Measurements from ENCODE around the gene CPZ.

CPZ gene

DNA sequence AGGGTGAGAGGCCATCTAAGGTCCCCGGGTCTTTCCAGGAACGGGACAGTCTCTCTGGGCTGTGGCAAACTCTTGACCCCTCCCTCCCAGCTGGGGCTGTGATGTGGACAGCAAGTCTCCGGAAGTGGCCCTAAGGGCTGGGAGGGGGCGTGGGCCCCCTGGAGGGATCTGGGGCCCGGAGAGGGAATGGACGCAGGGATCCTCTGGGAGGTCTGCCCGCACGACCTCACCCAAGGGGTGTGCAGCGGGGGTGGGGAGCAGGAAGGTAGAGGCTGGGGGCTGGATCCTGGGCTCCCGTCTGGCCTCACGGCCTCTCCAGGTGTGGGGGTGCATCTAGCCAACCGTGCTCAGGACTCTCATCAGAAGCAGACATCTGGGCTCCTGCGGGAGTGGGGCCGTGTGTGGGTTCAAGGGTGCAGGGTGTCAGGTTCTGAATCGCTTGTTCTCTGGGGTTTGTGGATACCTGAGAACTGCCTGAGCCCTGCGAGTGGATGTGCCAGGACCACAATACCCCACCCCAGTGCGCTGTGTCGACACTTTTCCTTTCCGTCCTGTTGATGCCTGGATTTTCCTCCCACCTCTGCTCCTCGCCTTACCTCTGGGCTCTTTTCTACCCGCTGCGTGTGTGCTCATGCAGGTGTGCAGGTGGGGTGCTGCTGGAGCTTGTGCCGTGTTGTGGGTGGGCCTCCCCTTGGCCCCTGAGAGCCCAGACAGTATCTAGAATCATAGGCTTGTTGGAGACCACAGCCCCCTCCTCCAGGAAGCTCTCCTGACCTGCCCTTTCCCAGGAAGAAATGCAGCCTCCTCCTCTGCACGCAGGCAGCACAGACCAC, 915 bp downstream of the CPZ start:
- no peak overlapping the region for H4K91ac ChIP-seq (ENCODE audit: low read depth, low read length, poor library complexity)
- no peaks in the 10 kb centered on the region for H3K36me3 ChIP-seq (replicated peaks in 1 of 2; ENCODE audit: control insufficient read depth in 2 of 2, insufficient read depth in 2 of 2, low read length in 2 of 2)
- WGBS, 2 donors (ENCODE audit: extremely low coverage in 2 of 2, insufficient read length in 2 of 2, insufficient replicate concordance in 1 of 2) = no CpG with 5 or more reads among the region's 24 CpGs
- no peak overlapping the region for H3K9ac ChIP-seq (ENCODE audit: low read depth, low read length, poor library complexity)
- no peak overlapping the region for H4K8ac ChIP-seq (ENCODE audit: low read depth, low read length)
- H2AK5ac ChIP-seq (ENCODE audit: low read depth, low read length) = peak overlapping the region; percentile 95
- H2BK12ac ChIP-seq (ENCODE audit: low read length) = peak overlapping the region; percentile 64
- H3K9me3 ChIP-seq (replicated peaks in 1 of 2; ENCODE audit: control insufficient read depth in 2 of 2, insufficient read depth in 1 of 2, low read depth in 1 of 2, low read length in 2 of 2) = peaks cover 0 to 2% of the 10 kb centered on the region in 2 donors
- DNase-seq (ENCODE audit: low spot score) = no peak
- H3K18ac ChIP-seq (ENCODE audit: low read length) = peak overlapping the region; percentile 92
- peak overlapping the region in 1 of 2 donors; percentile 78 for H3K4me3 ChIP-seq (ENCODE audit: low read length in 2 of 2)
- no peak overlapping the region for H2BK120ac ChIP-seq (ENCODE audit: low read depth, low read length)
- peak overlapping the region; percentile 68 for H2AFZ ChIP-seq (ENCODE audit: low read length)
- no peak overlapping the region for H3K14ac ChIP-seq (ENCODE audit: low read length)
- no peak overlapping the region for H3K27ac ChIP-seq (replicated peaks; ENCODE audit: low read length)
- H3K4ac ChIP-seq (ENCODE audit: low read length) = peak overlapping the region; percentile 27
- no peaks in the 10 kb centered on the region for H3K79me1 ChIP-seq (ENCODE audit: low read depth, low read length)
- peak overlapping the region; percentile 86 for H2BK15ac ChIP-seq (ENCODE audit: low read length)
- H3K27me3 ChIP-seq (ENCODE audit: control insufficient read depth in 3 of 3, insufficient read depth in 3 of 3, low read depth in 1 of 3, low read length in 3 of 3) = peaks cover 0 to 55% (median 13%) of the 10 kb centered on the region in 3 experiments
- peaks cover 0 to 34% of the 10 kb centered on the region in 2 donors for H3K4me1 ChIP-seq (ENCODE audit: control insufficient read depth in 2 of 2, insufficient read depth in 1 of 2, low read depth in 1 of 2, low read length in 2 of 2)
- H2BK5ac ChIP-seq (ENCODE audit: low read length) = no peak overlapping the region
- peak overlapping the region; percentile 21 for H3K23ac ChIP-seq (ENCODE audit: low read depth, low read length, poor library complexity)
- H3K4me2 ChIP-seq (ENCODE audit: insufficient read depth, low read length, poor library complexity, severe bottlenecking) = peak overlapping the region; percentile 90

GRCh38 chr4:8594097-8595038, 1.8 kb downstream of the CPZ start:
- Histone ChIP-seq H3K9me3 (replicated peaks in 1 of 2; ENCODE audit: control insufficient read depth in 2 of 2, insufficient read depth in 1 of 2, low read depth in 1 of 2, low read length in 2 of 2) (peaks cover 0 to 2% of the 10 kb centered on the region in 2 donors), H3K14ac (ENCODE audit: low read length) (no peak overlapping the region), H3K4me2 (ENCODE audit: insufficient read depth, low read length, poor library complexity, severe bottlenecking) (no peak overlapping the region), H3K9ac (ENCODE audit: low read depth, low read length, poor library complexity) (no peak overlapping the region), H3K79me1 (ENCODE audit: low read depth, low read length) (no peaks in the 10 kb centered on the region), H2BK120ac (ENCODE audit: low read depth, low read length) (no peak overlapping the region), H4K91ac (ENCODE audit: low read depth, low read length, poor library complexity) (no peak overlapping the region), H2AFZ (ENCODE audit: low read length) (no peak overlapping the region), H2BK12ac (ENCODE audit: low read length) (peak overlapping the region; percentile 51), H4K8ac (ENCODE audit: low read depth, low read length) (no peak overlapping the region), H3K23ac (ENCODE audit: low read depth, low read length, poor library complexity) (peak overlapping the region; percentile 25), H3K36me3 (replicated peaks in 1 of 2; ENCODE audit: control insufficient read depth in 2 of 2, insufficient read depth in 2 of 2, low read length in 2 of 2) (no peaks in the 10 kb centered on the region), H2AK5ac (ENCODE audit: low read depth, low read length) (no peak overlapping the region), H3K18ac (ENCODE audit: low read length) (peak overlapping the region; percentile 31), H3K27ac (replicated peaks; ENCODE audit: low read length) (no peak overlapping the region), H3K4ac (ENCODE audit: low read length) (no peak overlapping the region), H3K27me3 (ENCODE audit: control insufficient read depth in 3 of 3, insufficient read depth in 3 of 3, low read depth in 1 of 3, low read length in 3 of 3) (peaks cover 0 to 57% (median 13%) of the 10 kb centered on the region in 3 experiments), H2BK5ac (ENCODE audit: low read length) (no peak overlapping the region), H3K4me1 (ENCODE audit: control insufficient read depth in 2 of 2, insufficient read depth in 1 of 2, low read depth in 1 of 2, low read length in 2 of 2) (peaks cover 0 to 34% of the 10 kb centered on the region in 2 donors), H3K4me3 (ENCODE audit: low read length in 2 of 2) (no peak overlapping the region), H2BK15ac (ENCODE audit: low read length) (no peak overlapping the region)
- no CpG with 5 or more reads among the region's 24 CpGs for WGBS, 2 donors (ENCODE audit: extremely low coverage in 2 of 2, insufficient read length in 2 of 2, insufficient replicate concordance in 1 of 2)
- peak; percentile 72 for DNase-seq (ENCODE audit: low spot score)

DNA sequence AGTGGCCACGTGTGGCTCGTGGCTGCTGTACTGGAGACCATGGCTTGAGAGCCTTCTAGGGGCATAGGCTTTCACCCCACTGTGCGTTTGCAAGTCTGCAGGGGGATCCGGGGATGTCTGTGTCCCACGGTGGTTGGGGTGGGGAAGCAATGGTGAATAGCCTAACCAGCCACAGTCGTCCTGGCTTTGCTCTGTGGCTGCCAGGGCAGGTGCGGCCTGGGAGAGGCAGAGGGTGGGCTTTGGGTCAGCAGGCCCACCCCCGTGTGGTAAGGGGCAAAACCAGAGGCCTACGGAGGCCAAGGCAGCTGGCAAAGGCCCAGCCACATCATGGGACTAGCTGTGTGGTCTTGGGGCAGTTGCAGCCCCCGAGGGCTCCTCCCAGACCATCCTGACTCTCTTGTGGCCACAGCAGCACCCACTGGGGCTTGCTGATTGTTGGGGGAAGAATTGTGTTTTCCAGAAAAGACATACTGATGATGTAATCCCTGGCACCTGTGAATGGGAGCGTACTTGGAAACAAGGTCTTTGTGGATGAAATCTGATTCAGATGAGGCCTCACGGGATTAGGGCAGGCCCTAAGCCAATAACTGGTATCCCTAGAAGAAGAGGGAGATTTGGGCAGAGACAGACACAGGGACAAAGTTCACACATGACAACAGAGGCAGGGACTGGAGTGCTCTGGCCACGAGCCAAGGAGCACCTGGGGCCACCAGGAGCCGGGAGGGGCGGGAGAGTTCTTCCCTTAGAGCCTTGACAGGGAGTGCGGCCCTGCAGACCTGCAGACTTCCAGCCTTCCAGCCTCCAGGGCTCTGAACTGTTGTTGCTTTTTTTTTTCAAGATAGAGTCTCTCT, 2.9 kb downstream of the CPZ start:
- H4K8ac ChIP-seq (ENCODE audit: low read depth, low read length) = peak overlapping the region; percentile 25
- no peak overlapping the region for H2AK5ac ChIP-seq (ENCODE audit: low read depth, low read length)
- no peak overlapping the region for H3K27ac ChIP-seq (replicated peaks; ENCODE audit: low read length)
- no peak overlapping the region for H4K91ac ChIP-seq (ENCODE audit: low read depth, low read length, poor library complexity)
- H3K18ac ChIP-seq (ENCODE audit: low read length) = no peak overlapping the region
- peak overlapping the region; percentile 42 for H3K14ac ChIP-seq (ENCODE audit: low read length)
- H3K9me3 ChIP-seq (replicated peaks in 1 of 2; ENCODE audit: control insufficient read depth in 2 of 2, insufficient read depth in 1 of 2, low read depth in 1 of 2, low read length in 2 of 2) = peaks cover 0 to 2% of the 10 kb centered on the region in 2 donors
- H3K9ac ChIP-seq (ENCODE audit: low read depth, low read length, poor library complexity) = peak overlapping the region; percentile 3
- no peak for DNase-seq (ENCODE audit: low spot score)
- no peak overlapping the region for H2AFZ ChIP-seq (ENCODE audit: low read length)
- H3K27me3 ChIP-seq (ENCODE audit: control insufficient read depth in 3 of 3, insufficient read depth in 3 of 3, low read depth in 1 of 3, low read length in 3 of 3) = peaks cover 0 to 55% (median 13%) of the 10 kb centered on the region in 3 experiments
- H3K36me3 ChIP-seq (replicated peaks in 1 of 2; ENCODE audit: control insufficient read depth in 2 of 2, insufficient read depth in 2 of 2, low read length in 2 of 2) = no peaks in the 10 kb centered on the region
- H2BK5ac ChIP-seq (ENCODE audit: low read length) = no peak overlapping the region
- H3K4me1 ChIP-seq (ENCODE audit: control insufficient read depth in 2 of 2, insufficient read depth in 1 of 2, low read depth in 1 of 2, low read length in 2 of 2) = peaks cover 0 to 26% of the 10 kb centered on the region in 2 donors
- H3K79me1 ChIP-seq (ENCODE audit: low read depth, low read length) = no peaks in the 10 kb centered on the region
- H3K4ac ChIP-seq (ENCODE audit: low read length) = no peak overlapping the region
- WGBS, 2 donors (ENCODE audit: extremely low coverage in 2 of 2, insufficient read length in 2 of 2, insufficient replicate concordance in 1 of 2) = no CpG with 5 or more reads among the region's 16 CpGs
- no peak overlapping the region for H3K4me2 ChIP-seq (ENCODE audit: insufficient read depth, low read length, poor library complexity, severe bottlenecking)
- H2BK12ac ChIP-seq (ENCODE audit: low read length) = no peak overlapping the region
- H3K4me3 ChIP-seq (ENCODE audit: low read length in 2 of 2) = no peak overlapping the region
- H2BK120ac ChIP-seq (ENCODE audit: low read depth, low read length) = no peak overlapping the region
- peak overlapping the region; percentile 28 for H3K23ac ChIP-seq (ENCODE audit: low read depth, low read length, poor library complexity)
- peak overlapping the region; percentile 68 for H2BK15ac ChIP-seq (ENCODE audit: low read length)

Data from neuronal stem cell (in vitro differentiated cells).